Adrenal gland (tissue), 12 donors: Measurements from ENCODE around the gene GALNT9. TPM values are rescaled to one million over a fixed set of nuclear protein-coding genes. Genes with fewer than 3 reads are reported as not detected.
"Not testable (repeated sequence)": the region's sequence is repeated elsewhere in the genome, so short reads cannot be mapped to it uniquely, and the experiment has no call there.

Experiments used
- DNase-seq, 7 donors: peaks; one replicate each; pipeline ENCODE4 v3.0.0-alpha.2; 2019 to 2020
- H3K27ac ChIP-seq, 5 donors: fragments of 200-600 bp; sonication (generic) in 4 of 5; 1 replicate in 3 of 5; 2 replicates in 2 of 5; pipeline versions ENCODE4 v1.5.1 to v1.8.0; 2016 to 2020; ENCODE audit warnings: mild to moderate bottlenecking in 1 of 5
- H3K27me3 ChIP-seq: fragments of 200-600 bp; 2 replicates; pipeline ENCODE4 v1.8.0; 2021
- H3K36me3 ChIP-seq, 2 donors: fragments of 200-600 bp; replicated peaks in 1 of 2; 1 replicate in 1 of 2; 2 replicates in 1 of 2; pipeline versions ENCODE4 v1.5.1 to v1.8.0; 2018 to 2022
- H3K4me1 ChIP-seq, 2 donors: fragments of 200-600 bp; replicated peaks in 1 of 2; 1 replicate in 1 of 2; 2 replicates in 1 of 2; pipeline versions ENCODE4 v1.5.1 to v1.8.0; 2018 to 2021
- H3K4me3 ChIP-seq, 4 donors: fragments of 200-600 bp; sonication (generic) in 3 of 4; one replicate each; pipeline ENCODE4 v1.5.1; 2016 to 2018
- H3K9me3 ChIP-seq, 3 donors: fragments of 200-600 bp; sonication (generic) in 1 of 3; replicated peaks in 1 of 3; 1 replicate in 2 of 3; 2 replicates in 1 of 3; pipeline versions ENCODE4 v1.5.1 to v1.8.0; 2016 to 2021
- CTCF ChIP-seq, 6 experiments: fragments of 450-650 bp in 4 of 6; fragments of 200-600 bp in 2 of 6; sonication (generic) in 1 of 6; IDR thresholded peaks; 1 replicate in 5 of 6; 2 replicates in 1 of 6; pipeline versions ENCODE4 v1.5.1 to v1.8.0; 2016 to 2021; ENCODE audit warnings: antibody characterized with exemption in 6 of 6, mild to moderate bottlenecking in 2 of 6, moderate library complexity in 1 of 6
- POLR2A ChIP-seq, 2 donors: fragments of 450-650 bp; IDR thresholded peaks; one replicate each; pipeline ENCODE4 v1.6.1; 2017; ENCODE audit warnings: antibody characterized with exemption in 2 of 2, mild to moderate bottlenecking in 2 of 2, moderate library complexity in 1 of 2
- WGBS, 4 donors: extraction: QIAGEN DNeasy Blood & Tissue Kit in 2 of 4; methylation state at CpG; one replicate each; pipeline versions ENCODE4 v1.1.5 to v1.1.7; 2013 to 2017; 5-methylcytosine and 5-hydroxymethylcytosine counted together
- intact Hi-C, 2 donors: fragments of 100-400 bp; cut with DNase I; formaldehyde crosslinking; loops; one replicate each; pipeline versions ENCODE4 v1.14.1 to v1.15.0; 2022 to 2023
- polyA plus RNA-seq, 3 donors: library from polyadenylated mRNA; stranded (reverse); fragments of 200-250 nt in 2 of 3; fragments of 350-450 nt in 1 of 3; fragmentation: Illumina TruSeq in 1 of 3; extraction: RNeasy Lipid Tissue Mini Kit (QIAGEN cat#74804) in 1 of 3; gene quantifications; one replicate each; pipeline ENCODE4 v1.2.3, GENCODE V29; 2013 to 2014
- total RNA-seq, 9 donors: library from RNA; depleted of rRNA in 4 of 9; stranded (reverse); fragments of >200 nt in 4 of 9; fragments of 120-200 nt in 1 of 9; fragmentation: NEBNext Ultra II Directional in 1 of 9; extraction: Animal tissue kit (Norgen Biotek cat#: 25700) in 1 of 9; gene quantifications; one replicate each; pipeline versions ENCODE4 v1.1.0 to v1.2.4, GENCODE V29; 2013 to 2023
- donor health status: healthy with polysubstance abuse.
- donor health status: Bipolar disorder and iron deficiency.
- donor health status: DM: yes; HTN: yes; CAD: no.
- donor health status: DM: no; HTN: no; CAD: no.
- donor health status: DM: no; HTN: no; CAD: no.
- donor health status: DM: yes; HTN: yes; CAD: no.

Gene GALNT9
- total and polyA plus RNA-seq, 12 donors: 0.44 to 7.8 (median 1.2) TPM; not detected in 1

GRCh38 chr12:132302466-132303358 lies 26.7 kb downstream of the GALNT9 start:
- 63 to 68% (median 65%) methylated on average over 20 to 30 of the region's 30 CpGs for WGBS, 4 donors
- no peaks in the 10 kb centered on the region for H3K9me3 ChIP-seq
- TF ChIP-seq CTCF (IDR thresholded peaks at IDR 0.05): no peak
- no peak for TF ChIP-seq POLR2A (IDR thresholded peaks at IDR 0.05)
- intact Hi-C loops: no loop called here
- H3K27ac ChIP-seq: no peak overlapping the region
- no peaks in the 10 kb centered on the region for H3K4me1 ChIP-seq
- DNase-seq: no peak
- H3K36me3 ChIP-seq: no peaks in the 10 kb centered on the region
- no peaks in the 10 kb centered on the region for H3K27me3 ChIP-seq
- no peak overlapping the region for H3K4me3 ChIP-seq

GRCh38 chr12:132300789-132301722 lies 28.3 kb downstream of the GALNT9 start:
- peaks cover 7% of the 10 kb centered on the region for H3K27me3 ChIP-seq
- no peak for TF ChIP-seq CTCF (IDR thresholded peaks at IDR 0.05)

GRCh38 chr12:132296063-132296462 lies 33.3 kb downstream of the GALNT9 start:
- intact Hi-C loops: no loop called here
- no peaks in the 10 kb centered on the region for H3K36me3 ChIP-seq
- no peak for DNase-seq
- H3K4me1 ChIP-seq: no peaks in the 10 kb centered on the region
- no peak overlapping the region for H3K27ac ChIP-seq
- no peak for TF ChIP-seq POLR2A (IDR thresholded peaks at IDR 0.05)
- TF ChIP-seq CTCF (IDR thresholded peaks at IDR 0.05): no peak
- H3K27me3 ChIP-seq: peaks cover 34% of the 10 kb centered on the region
- H3K4me3 ChIP-seq: no peak overlapping the region
- 83 to 89% (median 88%) methylated on average over 15 to 18 of the region's 18 CpGs for whole genome bisulfite sequencing, 4 donors
- H3K9me3 ChIP-seq: no peaks in the 10 kb centered on the region

More at GRCh38 chr12:132300789-132301722, 28.3 kb downstream of the GALNT9 start:
- no peak for DNase-seq
- Histone ChIP-seq H3K4me1 (no peaks in the 10 kb centered on the region), H3K27ac (no peak overlapping the region), H3K9me3 (no peaks in the 10 kb centered on the region), H3K4me3 (no peak overlapping the region), H3K36me3 (no peaks in the 10 kb centered on the region)
- WGBS, 4 donors: 56 to 69% (median 64%) methylated on average over 10 to 26 of the region's 26 CpGs
- intact Hi-C loops: no loop called here

GRCh38 chr12:132295561-132295960 lies 33.8 kb downstream of the GALNT9 start:
- DNase-seq, H3K4me1 ChIP-seq, H3K4me3 ChIP-seq, H3K27ac ChIP-seq, H3K36me3 ChIP-seq, intact Hi-C loops, H3K9me3 ChIP-seq: not testable (repeated sequence)
- peaks cover 34% of the 10 kb centered on the region for H3K27me3 ChIP-seq
- 87 to 92% (median 90%) methylated on average over 23 to 24 of the region's 24 CpGs for WGBS, 4 donors
